Skin epidermis (tissue), 12 donors: ENCODE data around the gene VPS13D.
"Not testable (repeated sequence)": the region's sequence is repeated elsewhere in the genome, so short reads cannot be mapped to it uniquely, and the experiment has no call there.

ENCODE experiments used
- H3K27ac ChIP-seq, 21 experiments: fragments of 200-600 bp; sonication (generic) in 11 of 21; one replicate each; pipeline ENCODE4 v1.5.0; 2020; ENCODE audit warnings: mild to moderate bottlenecking in 3 of 21, inconsistent platforms in 2 of 21, moderate library complexity in 2 of 21
- H3K4me3 ChIP-seq, 7 experiments: fragments of 200-600 bp; sonication (generic) in 2 of 7; one replicate each; pipeline ENCODE4 v1.5.0; 2020; ENCODE audit warnings: inconsistent platforms in 2 of 7, mild to moderate bottlenecking in 2 of 7, moderate library complexity in 1 of 7

The VPS13D gene

GRCh38 chr1:12320486-12320885 is 90.7 kb downstream of the VPS13D start:
- Histone ChIP-seq H3K27ac (no peak overlapping the region), H3K4me3 (no peak overlapping the region)

GRCh38 chr1:12324423-12324822 is 94.6 kb downstream of the VPS13D start:
- no peak overlapping the region for H3K4me3 ChIP-seq
- no peak overlapping the region for H3K27ac ChIP-seq

GRCh38 chr1:12324973-12325372 is 95.1 kb downstream of the VPS13D start:
- H3K4me3 ChIP-seq, H3K27ac ChIP-seq: not testable (repeated sequence)

GRCh38 chr1:12326986-12327385 is 97.2 kb downstream of the VPS13D start:
- H3K27ac ChIP-seq, result no peak overlapping the region
- no peak overlapping the region for H3K4me3 ChIP-seq

- H3K27ac ChIP-seq, result no peak overlapping the region
- H3K4me3 ChIP-seq, result no peak overlapping the region
These were observed 97.7 kb downstream of the VPS13D start for GRCh38 chr1:12327566-12327965.

- Histone ChIP-seq H3K4me3 (no peak overlapping the region), H3K27ac (no peak overlapping the region)
These were observed 103.4 kb downstream of the VPS13D start for GRCh38 chr1:12333036-12333785.

GRCh38 chr1:12335815-12336214 is 106.0 kb downstream of the VPS13D start:
- no peak overlapping the region for H3K4me3 ChIP-seq
- no peak overlapping the region for H3K27ac ChIP-seq

GRCh38 chr1:12336413-12336812 is 106.6 kb downstream of the VPS13D start:
- no peak overlapping the region for H3K4me3 ChIP-seq
- H3K27ac ChIP-seq, result peak overlapping the region in 2 of 21 experiments; percentile 1 to 38

GRCh38 chr1:12338017-12338416 is 108.2 kb downstream of the VPS13D start:
- H3K27ac ChIP-seq, result peak overlapping the region in 2 of 21 experiments; percentile 44 to 50
- no peak overlapping the region for H3K4me3 ChIP-seq

GRCh38 chr1:12338823-12339222 is 109.0 kb downstream of the VPS13D start:
- peak overlapping the region in 3 of 21 experiments; percentile 25 to 50 (median 44) for H3K27ac ChIP-seq
- no peak overlapping the region for H3K4me3 ChIP-seq

GRCh38 chr1:12339396-12339795 is 109.6 kb downstream of the VPS13D start:
- H3K27ac ChIP-seq, result peak overlapping the region in 1 of 21 experiments; percentile 25

GRCh38 chr1:12339811-12340543 is 110.1 kb downstream of the VPS13D start:
- H3K4me3 ChIP-seq, result no peak overlapping the region
- peak overlapping the region in 4 of 21 experiments; percentile 9 to 45 (median 23) for H3K27ac ChIP-seq

More at GRCh38 chr1:12339396-12339795, 109.6 kb downstream of the VPS13D start:
- H3K4me3 ChIP-seq, result no peak overlapping the region

- peak overlapping the region in 1 of 21 experiments; percentile 45 for H3K27ac ChIP-seq
- H3K4me3 ChIP-seq, result no peak overlapping the region
These were observed 110.7 kb downstream of the VPS13D start for GRCh38 chr1:12340544-12340930.

- H3K27ac ChIP-seq, result peak overlapping the region in 4 of 21 experiments; percentile 6 to 41 (median 11)
- no peak overlapping the region for H3K4me3 ChIP-seq
These were observed 111.8 kb downstream of the VPS13D start for GRCh38 chr1:12341667-12342066.

GRCh38 chr1:12342401-12343003 is 112.7 kb downstream of the VPS13D start:
- Histone ChIP-seq H3K4me3 (no peak overlapping the region), H3K27ac (peak overlapping the region in 3 of 21 experiments; percentile 6 to 34 (median 10))

- Histone ChIP-seq H3K27ac (peak overlapping the region in 17 of 21 experiments; percentile 7 to 87 (median 52)), H3K4me3 (no peak overlapping the region)
These were observed 114.1 kb downstream of the VPS13D start for GRCh38 chr1:12343823-12344487.

GRCh38 chr1:12344596-12345349 is 114.9 kb downstream of the VPS13D start:
- Histone ChIP-seq H3K27ac (peak overlapping the region in 19 of 21 experiments; percentile 2 to 87 (median 52)), H3K4me3 (no peak overlapping the region)

- H3K4me3 ChIP-seq, result no peak overlapping the region
- H3K27ac ChIP-seq, result peak overlapping the region in 17 of 21 experiments; percentile 5 to 87 (median 52)
These were observed 115.8 kb downstream of the VPS13D start for GRCh38 chr1:12345350-12346217.
